ENCODE data around the gene GSC.
"Not testable (repeated sequence)": the region's sequence is repeated elsewhere in the genome, so short reads cannot be mapped to it uniquely, and the experiment has no call there.

Gene GSC

DNA sequence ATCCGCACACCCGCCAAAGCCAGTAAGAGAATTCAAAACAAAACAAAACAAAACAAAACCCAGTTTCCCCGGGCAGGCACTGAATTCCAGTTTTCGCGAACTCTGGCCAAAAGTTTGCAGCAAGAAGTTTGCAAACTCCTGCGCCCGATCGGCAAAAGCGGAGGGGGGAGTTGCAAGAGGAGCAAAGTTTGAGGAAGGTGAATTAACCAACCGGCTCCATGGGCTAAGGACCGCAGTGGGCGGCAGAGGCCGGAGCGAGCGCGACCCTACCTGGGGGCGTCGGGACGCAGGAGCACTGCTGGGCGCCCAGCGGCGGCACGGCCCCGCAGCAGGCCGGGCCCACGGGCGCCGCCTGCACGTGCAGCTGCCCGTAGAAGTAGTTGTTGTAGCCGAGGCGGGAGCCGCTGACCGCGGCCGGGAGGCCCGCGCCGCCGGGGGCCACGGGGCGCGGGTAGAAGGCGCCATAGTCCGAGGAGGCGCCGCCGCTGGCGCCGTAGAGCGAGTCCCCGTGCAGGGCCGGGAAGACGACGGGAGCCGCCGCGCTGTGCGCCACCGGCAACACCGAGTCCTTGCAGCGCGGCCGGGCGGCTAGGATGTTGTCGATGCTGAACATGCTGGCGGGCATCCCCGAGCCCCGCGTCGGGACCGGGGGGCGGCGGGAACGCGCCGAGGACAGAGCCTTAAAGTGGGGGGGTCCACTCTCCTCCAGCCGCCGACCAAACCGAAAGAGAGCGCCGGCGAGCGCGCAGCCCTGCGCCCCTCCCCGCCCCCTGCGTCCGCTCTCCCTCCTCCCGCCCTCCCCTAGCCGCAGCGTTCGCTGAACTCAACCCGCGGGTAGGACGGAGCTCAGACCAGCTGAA, at the start of gene GSC:
TSS of gene GSC (minus strand) at position 723 of the 860 bp plus-strand sequence. CDS start at position 625, 98 bp downstream.
- FAIRE-seq = no peak

DNA sequence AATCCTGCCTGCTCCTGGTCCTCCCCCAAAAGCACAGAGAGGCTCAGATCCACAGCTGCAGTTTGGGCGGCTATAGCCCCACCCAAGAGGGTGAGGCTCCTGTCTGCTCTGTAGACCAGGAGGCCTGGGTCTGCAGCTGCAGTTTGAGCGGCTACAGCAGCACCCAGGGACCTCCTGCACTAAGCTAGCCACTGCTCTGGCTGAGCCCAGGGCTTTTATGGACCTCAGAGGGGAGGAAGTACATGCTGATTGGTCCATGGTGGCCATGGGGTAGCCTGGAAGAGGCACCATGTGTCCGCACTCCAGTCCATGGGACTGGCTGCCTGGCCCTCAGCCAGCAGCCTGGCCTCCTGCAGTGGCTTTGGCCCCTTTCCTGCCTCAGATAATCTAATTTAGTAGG, 49.6 kb upstream of the GSC start:
- FAIRE-seq = no peak

DNA sequence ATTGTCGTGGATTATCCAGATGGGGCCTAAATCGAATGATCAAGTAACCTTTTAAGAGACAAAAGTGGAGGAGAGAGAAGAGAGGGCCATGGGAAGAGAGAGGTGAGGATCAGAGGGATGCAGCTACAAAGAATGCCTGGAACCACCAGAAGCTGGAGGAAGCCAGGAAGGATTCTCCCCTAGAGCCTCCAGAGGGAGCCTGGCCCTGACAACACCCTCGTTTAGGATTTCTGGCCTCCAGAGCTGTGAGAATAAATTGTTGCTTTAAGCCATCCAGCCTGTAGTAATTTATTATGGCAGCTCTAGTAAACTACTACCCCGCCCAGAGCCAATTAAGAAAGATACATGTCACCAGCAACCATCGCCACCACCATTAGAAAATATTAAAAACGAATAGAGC, 46.2 kb upstream of the GSC start:
- no peak for FAIRE-seq

- no peak for FAIRE-seq
Measured at GRCh38 chr14:94805680-94806288, 35.9 kb upstream of the GSC start.

DNA sequence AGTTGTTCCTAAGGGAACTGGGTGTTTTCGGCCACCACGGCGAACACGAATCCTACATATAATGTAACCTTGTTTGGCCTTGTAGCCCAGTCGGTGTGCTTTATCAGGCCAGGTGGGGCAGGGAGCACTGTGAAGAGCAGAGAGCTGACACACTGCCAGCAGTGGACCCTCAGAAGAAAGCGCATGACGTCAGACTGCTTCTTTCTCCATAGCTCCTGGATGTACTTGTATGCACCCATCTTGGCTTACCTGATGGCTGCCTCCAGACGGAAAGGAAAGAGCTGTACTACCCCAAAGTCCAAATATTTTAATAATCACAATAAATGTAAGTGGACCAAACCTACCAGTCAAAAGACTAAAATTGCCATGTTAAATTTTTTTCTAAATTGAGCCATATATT, 31.3 kb upstream of the GSC start:
- no peak for FAIRE-seq

GRCh38 chr14:94800764-94801163, 30.9 kb upstream of the GSC start:
- not testable (repeated sequence) for FAIRE-seq

GRCh38 chr14:94797887-94798286, 28.0 kb upstream of the GSC start:
- FAIRE-seq = no peak

DNA sequence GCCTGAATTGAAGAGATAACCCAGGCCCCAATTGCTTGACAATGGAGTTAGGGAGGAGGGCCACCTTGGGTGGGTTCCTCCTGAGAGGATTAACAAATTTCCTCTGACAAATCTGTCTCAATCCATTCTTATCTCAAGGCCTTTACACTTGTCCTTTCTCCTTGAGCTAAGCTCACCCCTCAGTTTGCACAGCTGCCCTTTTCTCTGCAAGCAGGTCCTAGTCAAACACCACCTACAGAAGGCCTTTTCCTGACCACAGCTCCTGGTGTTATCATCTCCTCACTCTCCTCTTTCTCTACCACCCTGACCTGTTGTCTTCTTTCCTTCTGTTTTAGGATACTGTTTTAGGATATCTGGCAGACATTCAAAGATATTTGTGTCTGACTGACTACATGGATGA, 26.4 kb upstream of the GSC start:
- FAIRE-seq = no peak

GRCh38 chr14:94795372-94795771, 25.5 kb upstream of the GSC start:
- no peak for FAIRE-seq

DNA sequence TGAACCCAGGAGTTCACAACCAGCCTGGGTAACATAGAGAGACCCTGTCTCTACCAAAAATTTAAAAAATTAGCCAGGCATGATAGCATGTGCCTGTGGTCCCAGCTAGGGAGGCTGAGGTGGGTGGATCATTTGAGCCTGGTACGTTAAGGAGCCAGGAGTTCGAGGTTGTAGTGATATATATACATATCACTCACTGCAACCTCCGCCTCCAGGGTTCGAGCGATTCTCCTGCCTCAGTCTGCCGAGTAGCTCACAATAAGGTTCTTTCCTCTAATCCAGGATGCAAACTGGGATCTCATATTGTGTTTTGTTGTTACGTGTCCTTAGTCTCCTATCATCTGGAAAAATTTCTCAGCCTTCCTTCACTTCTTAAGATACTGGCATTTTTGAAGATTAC, 24.0 kb upstream of the GSC start:
- FAIRE-seq = no peak

GRCh38 chr14:94787655-94788054, 17.7 kb upstream of the GSC start:
- no peak for FAIRE-seq

- no peak for FAIRE-seq
Measured at GRCh38 chr14:94787092-94787491, 17.2 kb upstream of the GSC start.

GRCh38 chr14:94780536-94781399, 10.9 kb upstream of the GSC start:
- no peak for FAIRE-seq

DNA sequence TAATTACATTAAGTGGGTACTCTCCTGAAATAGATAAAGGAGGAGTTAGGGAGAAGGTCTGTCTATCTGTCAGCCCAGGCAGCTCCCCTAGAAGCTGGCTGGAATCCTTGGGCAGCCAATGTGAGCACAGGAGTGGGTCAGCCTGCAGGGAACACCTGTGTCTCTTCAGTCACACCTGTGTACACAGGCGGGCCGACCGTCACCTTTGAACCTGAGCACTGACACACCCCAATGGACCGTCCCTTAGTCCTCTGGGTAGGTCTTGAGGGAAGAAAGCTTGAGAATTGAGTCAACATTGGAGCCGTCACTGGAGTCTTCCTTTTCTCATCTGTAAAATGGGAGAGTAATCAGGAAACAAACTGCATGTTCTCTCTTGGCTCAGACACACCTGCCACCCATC, 9.8 kb upstream of the GSC start:
- no peak for FAIRE-seq

DNA sequence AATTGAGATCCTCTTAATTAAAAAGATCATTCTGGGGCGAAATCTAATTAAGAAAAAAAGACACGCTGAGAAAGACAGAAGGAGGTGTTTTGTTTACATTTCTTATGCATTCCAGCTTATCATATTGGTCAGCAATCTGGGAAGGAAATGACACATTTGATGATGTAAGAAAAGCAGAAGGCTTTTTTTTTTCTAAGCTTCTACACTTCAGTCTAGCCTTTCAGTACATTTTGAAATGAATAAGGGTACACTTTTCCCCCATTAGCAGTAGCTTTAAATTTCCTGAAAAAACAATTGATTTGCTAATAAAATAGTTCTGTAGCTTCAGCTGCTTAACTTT, 5.9 kb upstream of the GSC start:
- no peak for FAIRE-seq

DNA sequence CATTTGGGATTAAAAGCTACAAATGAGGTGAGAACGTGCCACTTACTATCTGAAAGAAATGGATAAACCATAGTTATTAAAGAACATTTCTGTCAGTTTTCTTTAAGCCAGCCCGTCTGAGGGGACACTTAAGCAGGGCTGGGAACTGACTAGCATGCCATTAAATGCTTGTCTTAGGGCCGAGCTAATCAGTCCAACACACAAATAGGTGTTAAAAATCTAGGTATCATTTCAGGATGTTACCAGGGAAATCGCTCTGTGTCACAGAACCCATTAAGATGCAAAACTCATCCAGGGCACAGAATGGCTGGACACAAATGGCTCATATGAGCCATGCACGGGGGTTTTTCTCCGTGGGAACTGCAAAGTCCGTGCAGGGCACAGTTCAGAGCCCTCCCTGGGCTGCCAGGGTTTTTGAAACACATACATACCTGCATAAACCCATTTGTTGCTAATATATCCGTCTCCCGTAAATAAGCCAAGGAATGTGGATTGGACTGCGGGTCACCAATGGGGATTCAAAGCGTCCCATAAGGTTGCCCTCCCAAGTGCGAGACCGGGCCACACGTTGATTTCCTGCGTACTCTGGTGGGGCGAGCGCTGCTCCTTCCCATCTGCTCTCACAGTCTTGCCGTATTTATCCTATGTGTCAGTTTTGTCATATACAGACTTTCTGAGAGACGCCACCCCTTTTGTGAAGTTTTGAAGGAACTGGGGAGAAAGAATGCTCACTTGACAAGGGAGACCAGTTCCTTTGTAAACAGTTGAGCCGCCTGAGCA, 5.4 kb upstream of the GSC start:
- FAIRE-seq = no peak

DNA sequence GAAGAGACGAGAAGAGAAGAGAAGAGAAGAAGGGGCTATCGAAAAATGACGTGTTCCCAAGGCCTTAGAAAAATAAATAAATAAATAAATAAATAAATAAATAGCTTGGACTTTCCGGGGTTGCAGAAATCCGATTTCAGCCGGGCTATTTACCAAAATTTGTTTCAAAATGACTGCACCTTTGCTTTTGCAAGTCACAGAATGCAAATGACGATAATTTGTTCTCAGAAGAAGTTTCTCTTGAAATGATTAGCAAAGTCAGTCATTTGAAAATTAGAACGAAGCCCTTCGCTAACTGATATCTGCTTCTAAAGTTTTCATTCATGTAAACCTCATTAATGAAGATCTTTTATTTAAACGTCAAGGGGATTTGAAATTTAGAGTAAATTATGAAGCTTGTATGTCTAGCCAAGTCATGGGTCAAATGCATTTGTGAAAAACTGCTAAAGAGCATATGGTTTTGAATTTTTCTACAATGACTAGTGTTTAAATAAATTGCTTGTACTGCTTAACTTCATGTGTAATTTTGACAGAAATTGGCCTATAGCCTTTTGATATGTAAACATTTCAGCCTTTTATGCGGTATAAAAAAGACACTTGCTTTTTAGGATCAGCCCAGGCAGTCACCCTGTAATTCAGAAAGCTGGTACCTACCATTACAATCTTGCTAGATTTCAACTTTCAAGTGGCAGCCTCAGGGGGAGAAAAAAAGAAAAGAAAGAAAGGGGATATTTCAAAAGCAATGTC, 4.6 kb upstream of the GSC start:
- FAIRE-seq = no peak

DNA sequence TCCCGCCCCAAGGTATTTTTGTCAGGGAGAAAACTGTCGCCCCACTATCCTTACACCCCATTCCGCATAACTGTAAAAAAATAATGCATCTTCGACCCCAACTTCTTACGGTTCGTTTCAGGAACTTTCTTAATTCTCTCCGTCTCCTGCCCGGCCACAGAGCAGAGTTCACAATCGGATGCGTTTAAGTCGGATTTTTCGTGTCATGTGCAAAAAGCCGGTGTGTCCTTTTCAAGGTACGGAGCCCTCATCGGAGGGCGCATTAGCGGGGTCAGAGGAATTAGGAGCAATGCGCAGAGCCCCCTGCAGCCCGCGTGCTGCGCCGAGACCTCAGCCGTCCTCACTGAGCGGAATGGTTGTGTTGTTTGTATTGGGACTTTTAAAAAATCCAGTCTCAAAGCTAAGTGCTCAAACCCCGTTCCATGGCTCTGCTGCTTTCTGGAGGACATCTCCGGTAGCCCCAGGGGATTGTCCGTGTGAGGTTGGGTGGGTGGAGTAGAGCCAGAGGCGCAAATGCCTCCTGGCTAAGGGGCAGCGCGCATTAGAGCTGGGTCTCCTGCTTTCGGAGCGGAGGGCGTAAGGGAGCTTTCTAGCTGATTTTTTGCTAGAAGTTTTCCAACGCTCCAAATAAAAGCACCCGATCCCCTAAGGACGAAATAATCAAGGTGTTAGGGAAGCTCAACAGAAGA, 3.9 kb upstream of the GSC start:
- no peak for FAIRE-seq

DNA sequence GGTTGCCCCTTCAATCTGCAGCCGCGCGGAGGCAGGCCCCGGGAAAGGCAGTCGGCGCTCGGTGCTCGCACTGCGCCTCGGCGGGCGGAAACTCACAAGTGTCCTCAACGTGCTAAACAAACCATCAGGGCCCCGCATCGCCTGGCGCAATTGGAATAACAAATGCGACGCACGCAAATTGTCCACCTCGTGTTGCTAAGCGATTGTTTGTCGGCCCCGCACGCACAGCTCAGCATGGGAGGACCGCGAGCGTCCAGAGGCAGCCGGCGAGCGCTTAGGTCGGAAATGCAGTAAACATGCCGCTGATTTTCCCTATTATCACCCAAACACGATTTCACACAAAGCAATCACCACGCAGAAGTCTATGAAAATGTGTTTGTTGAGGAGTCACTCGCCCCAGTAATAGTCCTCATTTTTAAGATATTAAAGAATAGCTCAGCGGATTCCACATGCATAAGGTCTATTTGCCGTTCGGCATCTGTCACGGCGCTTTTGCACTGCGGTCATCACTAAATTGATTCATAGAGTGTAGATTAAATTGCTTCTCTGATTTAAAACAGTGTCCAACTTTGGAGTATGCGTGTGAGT, 3.2 kb upstream of the GSC start:
- no peak for FAIRE-seq

- no peak for FAIRE-seq
Measured at GRCh38 chr14:94772548-94772947, 2.6 kb upstream of the GSC start.

DNA sequence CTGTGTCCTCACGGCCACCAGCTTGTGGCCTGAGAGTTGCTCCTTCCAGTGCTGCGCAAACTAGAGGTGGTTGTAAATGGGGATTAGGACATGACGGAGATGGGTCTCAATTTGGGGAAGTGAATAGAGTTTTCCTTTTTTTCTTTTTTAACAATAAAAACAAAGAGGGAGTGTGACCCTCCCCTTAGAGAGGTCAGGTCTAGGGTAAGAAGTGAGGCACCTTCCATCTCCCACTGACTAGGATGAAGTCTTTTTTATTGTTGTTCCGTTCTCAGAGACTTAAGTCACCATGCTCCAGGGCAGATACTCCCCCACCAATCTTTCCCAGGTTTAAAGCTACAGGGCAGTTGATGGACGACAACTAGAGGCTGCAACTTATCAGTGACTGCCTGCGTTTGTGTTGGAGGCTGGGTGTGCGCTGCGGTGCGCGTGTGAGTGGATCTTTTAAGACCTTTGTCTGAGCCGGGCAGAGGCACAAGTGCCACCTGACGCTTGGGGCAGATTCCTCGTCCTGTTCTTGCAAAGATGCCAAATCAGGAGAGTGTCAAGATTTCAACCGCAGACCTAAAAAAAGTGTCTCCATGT, 2.1 kb upstream of the GSC start:
- no peak for FAIRE-seq

Measured in TTC549 (cell line).